T-cell (primary cell): ENCODE data around the gene CAMSAP3. TPM values are rescaled to one million over a fixed set of nuclear protein-coding genes. Genes with fewer than 3 reads are reported as not detected.

Experiments
- ATAC-seq, 4 experiments: fragments of 200-7000 bp in 3 of 4; fragments of 150-1000 bp in 1 of 4; cut with Tn5 transposase; replicated peaks in 1 of 4; 1 replicate in 3 of 4; 2 replicates in 1 of 4; pipeline ENCODE4 v1.10.0; 2021; ENCODE audit warnings: moderate library complexity in 3 of 4, mild to moderate bottlenecking in 2 of 4, moderate number of reproducible peaks in 1 of 4
- CTCF ChIA-PET, 2 donors: fragments of 300-600 bp; sonication (Branson Sonifier 250); formaldehyde crosslinking; loops; one replicate each; lab custom pipeline; 2022; ENCODE audit warnings: antibody characterized with exemption in 2 of 2; lab: Charles Lee
- POLR2A ChIA-PET, 2 donors: fragments of 300-600 bp; sonication (Branson Sonifier 250); formaldehyde crosslinking; loops; one replicate each; lab custom pipeline; 2022; ENCODE audit warnings: antibody characterized with exemption in 2 of 2; lab: Charles Lee
- DNase-seq, 35 experiments: peaks; one replicate each; pipeline versions ENCODE4 v3.0.0 to v3.0.0-alpha.2; 2013 to 2023
- H3K27ac ChIP-seq: one replicate; pipeline ENCODE4 v1.5.1; 2013; ENCODE audit warnings: low read length
- H3K27me3 ChIP-seq, 2 experiments: replicated peaks in 1 of 2; 1 replicate in 1 of 2; 2 replicates in 1 of 2; pipeline versions ENCODE4 v1.6.1 to v1.7.0; 2013; ENCODE audit warnings: low read length in 1 of 2, mixed read lengths in 1 of 2; ENCODE audit not compliant: control insufficient read depth in 2 of 2, insufficient read depth in 2 of 2; ENCODE audit errors: extremely low read depth in 1 of 2
- H3K36me3 ChIP-seq, 2 donors: 1 replicate in 1 of 2; 2 replicates in 1 of 2; pipeline versions ENCODE4 v1.6.1 to v1.7.0; 2013; ENCODE audit warnings: low read length in 1 of 2; ENCODE audit not compliant: control insufficient read depth in 2 of 2, insufficient read depth in 1 of 2; ENCODE audit errors: extremely low read depth in 1 of 2
- H3K4me1 ChIP-seq, 2 experiments: 1 replicate in 1 of 2; 2 replicates in 1 of 2; pipeline versions ENCODE4 v1.6.1 to v1.7.0; 2013; ENCODE audit warnings: low read length in 2 of 2, mixed read lengths in 1 of 2; ENCODE audit not compliant: insufficient read depth in 2 of 2, control insufficient read depth in 1 of 2; ENCODE audit errors: extremely low read depth in 1 of 2
- H3K4me3 ChIP-seq, 2 donors: 1 replicate in 1 of 2; 2 replicates in 1 of 2; pipeline versions ENCODE4 v1.5.1 to v1.7.0; 2013; ENCODE audit warnings: mild to moderate bottlenecking in 2 of 2, low read length in 1 of 2, moderate library complexity in 1 of 2; ENCODE audit not compliant: control insufficient read depth in 1 of 2; ENCODE audit errors: extremely low read depth in 1 of 2
- H3K9me3 ChIP-seq: 2 replicates; pipeline ENCODE4 v1.7.0; 2013
- H3K27ac Mint-ChIP-seq, 2 donors: one replicate each; pipeline ENCODE4 v1.8.0; 2020 to 2021; ENCODE audit warnings: mild to moderate bottlenecking in 2 of 2, mixed read lengths in 2 of 2
- H3K27me3 Mint-ChIP-seq, 2 donors: one replicate each; pipeline ENCODE4 v1.8.0; 2021 to 2022; ENCODE audit warnings: mixed read lengths in 2 of 2
- H3K36me3 Mint-ChIP-seq: one replicate; pipeline ENCODE4 v1.8.0; 2021; ENCODE audit warnings: mixed read lengths
- H3K4me1 Mint-ChIP-seq, 3 donors: one replicate each; pipeline ENCODE4 v1.8.0; 2020 to 2022; ENCODE audit warnings: mixed read lengths in 3 of 3, mild to moderate bottlenecking in 1 of 3
- H3K4me3 Mint-ChIP-seq, 3 donors: one replicate each; pipeline ENCODE4 v1.8.0; 2020 to 2022; ENCODE audit warnings: mild to moderate bottlenecking in 3 of 3, mixed read lengths in 3 of 3, moderate library complexity in 3 of 3
- H3K9me3 Mint-ChIP-seq, 3 donors: one replicate each; pipeline ENCODE4 v1.8.0; 2020 to 2022; ENCODE audit warnings: mixed read lengths in 3 of 3
- WGBS: methylation state at CpG from one replicate; pipeline ENCODE4 v1.1.5; 2013; ENCODE audit warnings: missing lambda C conversion rate; ENCODE audit not compliant: insufficient coverage; 5-methylcytosine and 5-hydroxymethylcytosine counted together
- total RNA-seq, 35 experiments: library from RNA in 6 of 35; stranded (reverse) in 6 of 35; fragments of 120-200 nt in 1 of 35; gene quantifications; one replicate each; pipeline versions ENCODE4 v1.2.1 to v1.2.4 and lab custom pipeline; 2013 to 2026

Gene CAMSAP3
- total RNA-seq, 5 donors from 2014 or later (not counting 1 experiment from before 2014, with no cell fraction given), result 0.47 to 1.3 (median 0.51) TPM

DNA sequence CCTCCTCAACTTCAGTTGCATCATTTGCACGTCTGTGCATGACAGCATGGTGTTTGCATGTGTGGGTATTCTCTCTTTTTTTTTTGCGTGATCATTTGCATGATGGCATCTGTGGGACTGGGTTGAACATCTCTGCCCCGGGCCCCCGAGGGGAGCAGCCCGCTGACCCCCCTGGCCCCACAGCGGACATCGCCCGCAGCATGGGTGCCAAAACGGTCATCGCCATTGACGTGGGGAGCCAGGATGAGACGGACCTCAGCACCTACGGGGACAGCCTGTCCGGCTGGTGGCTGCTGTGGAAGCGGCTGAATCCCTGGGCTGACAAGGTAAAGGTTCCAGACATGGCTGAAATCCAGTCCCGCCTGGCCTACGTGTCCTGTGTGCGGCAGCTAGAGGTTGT, 37.0 kb upstream of the CAMSAP3 start:
- 91% methylated on average over 16 of the region's 18 CpGs for WGBS
- no peaks in the 10 kb centered on the region for H3K27me3 Mint-ChIP-seq
- Histone ChIP-seq H3K4me3 (no peak overlapping the region), H3K27me3 (no peaks in the 10 kb centered on the region), H3K27ac (no peak overlapping the region), H3K9me3 (no peaks in the 10 kb centered on the region), H3K4me1 (no peaks in the 10 kb centered on the region), H3K36me3 (peaks cover 12 to 40% of the 10 kb centered on the region in 2 donors)
- H3K4me3 Mint-ChIP-seq, result no peak overlapping the region
- peaks cover 32% of the 10 kb centered on the region for H3K36me3 Mint-ChIP-seq
- ChIA-PET POLR2A (no interaction called here), CTCF (interaction anchor here in 1 of 2 donors (0.6 to 2.4 kb wide), 2 partner anchors 10 to 407 kb away, joined by 4 to 9 read pairs; no protein-coding TSS in a partner anchor)
- ATAC-seq (no peak), DNase-seq (no peak)
- H3K4me1 Mint-ChIP-seq, result no peaks in the 10 kb centered on the region
- no peaks in the 10 kb centered on the region for H3K9me3 Mint-ChIP-seq
- H3K27ac Mint-ChIP-seq, result no peak overlapping the region

DNA sequence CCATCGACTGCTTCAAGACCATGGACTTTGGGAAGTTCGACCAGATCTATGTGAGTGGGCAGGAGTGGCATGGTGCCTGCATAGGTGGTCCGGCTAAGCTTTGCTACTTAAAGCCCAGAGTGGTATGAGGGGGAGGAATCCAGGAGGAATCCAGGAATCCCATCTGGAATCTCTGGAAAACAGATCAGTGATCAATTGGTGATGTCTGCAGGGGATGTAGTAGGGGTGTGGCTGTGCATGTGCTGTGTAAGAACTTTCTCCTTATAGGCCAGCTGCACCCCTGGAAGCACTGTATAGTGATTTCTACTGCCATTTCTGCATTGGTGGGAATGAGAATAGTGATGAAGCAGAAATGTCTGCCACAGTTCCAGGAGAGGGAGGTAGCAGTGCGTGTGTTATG, 36.6 kb upstream of the CAMSAP3 start:
- POLR2A ChIA-PET, result no interaction called here
- H3K9me3 ChIP-seq, result no peaks in the 10 kb centered on the region
- H3K27me3 ChIP-seq, result no peaks in the 10 kb centered on the region
- Mint-ChIP-seq H3K9me3 (no peaks in the 10 kb centered on the region), H3K4me1 (no peaks in the 10 kb centered on the region), H3K27ac (no peak overlapping the region), H3K36me3 (peaks cover 32% of the 10 kb centered on the region), H3K4me3 (no peak overlapping the region), H3K27me3 (no peaks in the 10 kb centered on the region)
- no peak for DNase-seq
- H3K4me3 ChIP-seq, result no peak overlapping the region
- peaks cover 12 to 40% of the 10 kb centered on the region in 2 donors for H3K36me3 ChIP-seq
- no peak for ATAC-seq
- H3K27ac ChIP-seq, result no peak overlapping the region
- 67% methylated on average over 4 of the region's 4 CpGs for WGBS
- CTCF ChIA-PET, result interaction anchor here in 1 of 2 donors (2.4 kb wide), 1 partner anchor 9 kb away, joined by 9 read pairs; no protein-coding TSS in a partner anchor
- H3K4me1 ChIP-seq, result no peaks in the 10 kb centered on the region

DNA sequence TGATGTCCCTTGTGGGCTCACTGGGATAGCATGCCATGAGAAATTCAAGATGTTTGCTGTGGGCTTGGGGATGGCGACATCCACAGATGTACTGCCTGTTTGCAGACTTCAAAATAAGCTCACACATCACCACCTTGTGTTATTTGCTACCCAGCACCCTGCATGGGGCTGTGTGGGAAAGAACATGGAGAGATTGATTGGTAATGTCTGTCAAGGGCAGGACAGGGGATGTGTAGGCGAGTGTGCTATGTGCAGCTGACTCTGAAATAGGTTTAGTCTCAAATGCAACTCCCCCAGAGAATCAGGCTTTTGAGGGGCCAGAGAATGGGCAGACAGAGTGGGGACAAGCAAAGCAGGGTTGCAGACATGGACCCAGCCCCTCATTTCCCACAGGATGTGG, 35.4 kb upstream of the CAMSAP3 start:
- no peak overlapping the region for H3K27ac ChIP-seq
- no peak for ATAC-seq
- no peaks in the 10 kb centered on the region for H3K4me1 ChIP-seq
- Mint-ChIP-seq H3K27me3 (no peaks in the 10 kb centered on the region), H3K27ac (no peak overlapping the region), H3K9me3 (no peaks in the 10 kb centered on the region), H3K4me1 (no peaks in the 10 kb centered on the region), H3K4me3 (no peak overlapping the region), H3K36me3 (peaks cover 28% of the 10 kb centered on the region)
- H3K27me3 ChIP-seq, result peaks cover 0 to 3% of the 10 kb centered on the region in 2 experiments
- CTCF ChIA-PET, result interaction anchor here in 1 of 2 donors (1.0 to 2.4 kb wide), 2 partner anchors 8 to 340 kb away, joined by 3 to 9 read pairs; no protein-coding TSS in a partner anchor
- no peaks in the 10 kb centered on the region for H3K9me3 ChIP-seq
- H3K36me3 ChIP-seq, result peaks cover 12 to 37% of the 10 kb centered on the region in 2 donors
- POLR2A ChIA-PET, result interaction anchor here in 1 of 2 donors (1.1 kb wide), 1 partner anchor 8 kb away, joined by 4 read pairs; no protein-coding TSS in a partner anchor
- no peak for DNase-seq
- H3K4me3 ChIP-seq, result no peak overlapping the region
- WGBS, result 80% methylated on average over 1 of the region's 2 CpGs

DNA sequence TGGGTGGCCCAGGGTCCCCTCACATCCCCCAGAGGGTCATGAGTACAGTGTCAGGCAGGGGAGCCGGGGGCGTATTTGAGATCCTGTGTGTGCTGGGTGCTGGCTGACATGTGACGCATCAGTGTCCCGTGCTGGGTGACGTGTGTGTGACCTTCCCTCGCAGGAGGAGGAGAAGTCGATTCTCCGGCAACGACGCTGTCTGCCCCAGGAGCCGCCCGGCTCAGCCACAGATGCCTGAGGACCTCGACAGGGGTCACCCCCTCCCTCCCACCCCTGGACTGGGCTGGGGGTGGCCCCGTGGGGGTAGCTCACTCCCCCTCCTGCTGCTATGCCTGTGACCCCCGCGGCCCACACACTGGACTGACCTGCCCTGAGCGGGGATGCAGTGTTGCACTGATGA, 34.3 kb upstream of the CAMSAP3 start:
- ChIA-PET CTCF (no interaction called here), POLR2A (no interaction called here)
- H3K27ac Mint-ChIP-seq, result no peak overlapping the region
- WGBS, result 90% methylated on average over 2 of the region's 17 CpGs
- Histone ChIP-seq H3K4me3 (no peak overlapping the region), H3K4me1 (no peaks in the 10 kb centered on the region), H3K36me3 (peaks cover 12 to 27% of the 10 kb centered on the region in 2 donors), H3K27me3 (peaks cover 0 to 3% of the 10 kb centered on the region in 2 experiments), H3K9me3 (no peaks in the 10 kb centered on the region), H3K27ac (no peak overlapping the region)
- ATAC-seq (no peak), DNase-seq (no peak)
- H3K4me1 Mint-ChIP-seq, result no peaks in the 10 kb centered on the region
- peaks cover 26% of the 10 kb centered on the region for H3K36me3 Mint-ChIP-seq
- no peaks in the 10 kb centered on the region for H3K9me3 Mint-ChIP-seq
- no peak overlapping the region for H3K4me3 Mint-ChIP-seq
- H3K27me3 Mint-ChIP-seq, result no peaks in the 10 kb centered on the region

DNA sequence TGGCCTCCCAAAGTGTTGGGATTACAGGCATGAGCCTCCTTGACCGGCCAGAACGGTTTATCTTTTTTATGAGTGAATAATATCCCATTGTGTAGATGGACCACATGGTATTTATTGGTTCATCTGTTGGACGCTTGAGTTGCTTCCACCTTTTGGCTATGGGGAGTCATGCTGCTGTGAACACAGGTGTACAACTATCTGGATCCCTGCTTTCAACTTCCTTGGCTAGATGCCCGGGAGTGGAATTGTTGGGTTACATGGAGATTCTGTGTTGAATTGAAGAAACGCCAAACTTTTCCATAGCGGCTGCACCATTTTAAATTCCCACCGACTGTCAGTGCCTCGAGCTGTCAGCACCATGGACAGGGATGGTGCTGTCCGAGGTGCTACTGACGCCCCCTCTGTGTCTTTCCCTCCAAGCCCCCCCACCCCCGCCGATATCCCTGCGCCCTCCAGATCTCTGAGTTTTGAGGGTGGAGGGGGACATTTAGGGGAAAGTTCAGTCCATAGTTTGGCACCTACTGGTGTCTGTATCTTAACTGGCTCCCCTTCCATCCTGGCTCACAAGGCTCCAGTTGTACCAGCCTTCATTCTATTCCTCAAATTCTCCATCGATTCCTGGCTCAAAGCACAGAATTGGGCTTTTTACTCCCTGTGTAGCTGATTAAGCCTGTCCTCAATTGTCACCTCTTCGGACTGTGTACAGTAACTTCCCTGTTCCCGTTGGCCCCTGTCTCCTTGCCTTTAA, 32.8 kb upstream of the CAMSAP3 start:
- Histone ChIP-seq H3K36me3 (peaks cover 3 to 14% of the 10 kb centered on the region in 2 donors), H3K9me3 (no peaks in the 10 kb centered on the region), H3K27me3 (peaks cover 0 to 3% of the 10 kb centered on the region in 2 experiments), H3K27ac (no peak overlapping the region), H3K4me3 (no peak overlapping the region), H3K4me1 (no peaks in the 10 kb centered on the region)
- H3K4me1 Mint-ChIP-seq, result no peaks in the 10 kb centered on the region
- ChIA-PET POLR2A (no interaction called here), CTCF (interaction anchor here (0.6 to 0.7 kb wide), 3 partner anchors 41 to 1515 kb away, joined by 3 to 6 read pairs (median 4); no protein-coding TSS in a partner anchor)
- H3K4me3 Mint-ChIP-seq, result no peak overlapping the region
- no peaks in the 10 kb centered on the region for H3K27me3 Mint-ChIP-seq
- H3K36me3 Mint-ChIP-seq, result peaks cover 18% of the 10 kb centered on the region
- 68% methylated on average over 7 of the region's 16 CpGs for WGBS
- H3K27ac Mint-ChIP-seq, result no peak overlapping the region
- DNase-seq (peak in 2 of 35 experiments; percentile 10 to 28), ATAC-seq (no peak)
- no peaks in the 10 kb centered on the region for H3K9me3 Mint-ChIP-seq

DNA sequence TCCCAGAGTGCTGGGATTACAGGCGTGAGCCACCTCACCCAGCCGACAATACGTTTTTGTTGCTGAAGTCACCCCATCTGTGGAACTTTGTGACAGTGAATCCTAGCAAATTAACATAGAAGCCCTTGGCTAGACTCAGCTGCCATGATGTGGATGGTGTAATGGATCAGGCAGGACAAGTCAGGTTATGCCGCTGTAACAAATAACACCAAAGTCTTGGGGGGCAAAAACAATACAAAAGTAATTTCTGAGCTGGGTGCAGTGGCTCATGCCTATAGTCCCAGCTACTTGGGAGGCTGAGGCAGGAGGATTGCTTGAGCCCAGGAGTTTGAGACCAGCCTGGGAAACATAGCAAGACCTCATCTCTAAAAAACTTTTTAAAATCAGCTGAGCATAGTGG, 30.8 kb upstream of the CAMSAP3 start:
- H3K4me3 Mint-ChIP-seq, result no peak overlapping the region
- no peak overlapping the region for H3K27ac ChIP-seq
- H3K4me1 Mint-ChIP-seq, result peaks cover 0 to 2% (median 2%) of the 10 kb centered on the region in 3 donors
- H3K4me3 ChIP-seq, result no peak overlapping the region
- ChIA-PET CTCF (interaction anchor here in 1 of 2 donors (0.5 kb wide), 1 partner anchor 75 kb away, joined by 4 read pairs; no protein-coding TSS in a partner anchor), POLR2A (no interaction called here)
- peaks cover 3% of the 10 kb centered on the region in 2 donors for H3K36me3 ChIP-seq
- H3K4me1 ChIP-seq, result peaks cover 0 to 3% of the 10 kb centered on the region in 2 experiments
- H3K27me3 Mint-ChIP-seq, result no peaks in the 10 kb centered on the region
- no peak for ATAC-seq
- H3K9me3 ChIP-seq, result no peaks in the 10 kb centered on the region
- peaks cover 5% of the 10 kb centered on the region for H3K36me3 Mint-ChIP-seq
- DNase-seq, result no peak
- 96% methylated on average over 4 of the region's 4 CpGs for WGBS
- H3K27ac Mint-ChIP-seq, result no peak overlapping the region
- H3K27me3 ChIP-seq, result peaks cover 0 to 3% of the 10 kb centered on the region in 2 experiments
- no peaks in the 10 kb centered on the region for H3K9me3 Mint-ChIP-seq
